Measurements from ENCODE around the gene ADCY7. TPM values are rescaled to one million over a fixed set of nuclear protein-coding genes. Genes with fewer than 3 reads are reported as not detected.

ADCY7 gene
- total and polyA plus RNA-seq, 2 donors (not counting 1 experiment from before 2014, with no cell fraction given) = 9.9 to 34.0 TPM

DNA sequence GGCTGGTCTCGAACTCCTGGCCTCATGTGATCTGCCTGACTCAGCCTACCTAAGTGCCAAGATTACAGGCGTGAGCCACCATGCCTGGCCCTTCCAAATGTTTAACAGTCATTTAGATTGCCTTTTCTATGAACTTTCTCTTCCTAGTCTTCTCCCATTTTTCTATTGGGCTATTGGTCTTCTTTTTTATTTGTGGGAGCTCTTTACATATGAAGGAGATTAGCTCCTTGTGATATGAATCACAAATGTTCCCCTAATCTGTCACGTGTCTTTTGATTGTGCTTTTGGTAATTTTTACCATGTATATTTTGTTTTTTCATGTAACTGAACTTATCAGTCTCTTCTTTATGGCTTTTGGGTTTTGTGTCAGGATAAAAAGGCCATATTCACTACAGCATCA lies 11.9 kb downstream of the ADCY7 start:
- H4K20me1 ChIP-seq (ENCODE audit: control insufficient read depth, extremely low read depth, insufficient read depth, low read length) = no peaks in the 10 kb centered on the region
- no peaks in the 10 kb centered on the region for H3K4me1 ChIP-seq (ENCODE audit: control insufficient read depth, extremely low read depth, insufficient read depth, low read length)
- no peaks in the 10 kb centered on the region for H3K36me3 ChIP-seq (ENCODE audit: control insufficient read depth, insufficient read depth, low read length)
- H3K27ac ChIP-seq (ENCODE audit: insufficient read depth, low read length) = no peak overlapping the region
- H3K27me3 ChIP-seq (ENCODE audit: control insufficient read depth, insufficient read depth, low read length) = no peaks in the 10 kb centered on the region
- H3K79me2 ChIP-seq (ENCODE audit: control insufficient read depth, insufficient read depth, low read length) = no peaks in the 10 kb centered on the region
- no peak overlapping the region for H3K9ac ChIP-seq (ENCODE audit: insufficient read depth, low read length)
- DNase-seq (ENCODE audit: low read depth in 2 of 2) = no peak
- no peaks in the 10 kb centered on the region for H3K9me3 ChIP-seq (ENCODE audit: control insufficient read depth, insufficient read depth, low read depth, low read length)
- TF ChIP-seq EZH2 (IDR thresholded peaks at IDR 0.05; ENCODE audit: low read length, missing control alignments) (no peak), CTCF (conservative IDR thresholded peaks at IDR 0.05 in 1 of 2, IDR thresholded peaks at IDR 0.05 in 1 of 2; ENCODE audit: low read depth in 1 of 2, low read length in 2 of 2) (no peak)
- H2AFZ ChIP-seq (ENCODE audit: low read length) = no peak overlapping the region
- H3K4me3 ChIP-seq (replicated peaks in 1 of 4; ENCODE audit: control extremely low read depth in 1 of 4, insufficient read depth in 1 of 4, low read depth in 3 of 4, low read length in 4 of 4) = no peak overlapping the region
- no peak overlapping the region for H3K4me2 ChIP-seq (ENCODE audit: extremely low read depth, insufficient read depth, low read length)

- TF ChIP-seq CTCF (conservative IDR thresholded peaks at IDR 0.05 in 1 of 2, IDR thresholded peaks at IDR 0.05 in 1 of 2; ENCODE audit: low read depth in 1 of 2, low read length in 2 of 2) = no peak
- no peak for TF ChIP-seq EZH2 (IDR thresholded peaks at IDR 0.05; ENCODE audit: low read length, missing control alignments)
- H3K36me3 ChIP-seq (ENCODE audit: control insufficient read depth, insufficient read depth, low read length) = no peaks in the 10 kb centered on the region
- no peaks in the 10 kb centered on the region for H3K27me3 ChIP-seq (ENCODE audit: control insufficient read depth, insufficient read depth, low read length)
- no peaks in the 10 kb centered on the region for H4K20me1 ChIP-seq (ENCODE audit: control insufficient read depth, extremely low read depth, insufficient read depth, low read length)
- H3K79me2 ChIP-seq (ENCODE audit: control insufficient read depth, insufficient read depth, low read length) = no peaks in the 10 kb centered on the region
- H3K9ac ChIP-seq (ENCODE audit: insufficient read depth, low read length) = no peak overlapping the region
- H3K4me1 ChIP-seq (ENCODE audit: control insufficient read depth, extremely low read depth, insufficient read depth, low read length) = no peaks in the 10 kb centered on the region
- DNase-seq (ENCODE audit: low read depth in 2 of 2) = no peak
- H2AFZ ChIP-seq (ENCODE audit: low read length) = no peak overlapping the region
- H3K9me3 ChIP-seq (ENCODE audit: control insufficient read depth, insufficient read depth, low read depth, low read length) = no peaks in the 10 kb centered on the region
- H3K4me3 ChIP-seq (replicated peaks in 1 of 4; ENCODE audit: control extremely low read depth in 1 of 4, insufficient read depth in 1 of 4, low read depth in 3 of 4, low read length in 4 of 4) = no peak overlapping the region
- H3K27ac ChIP-seq (ENCODE audit: insufficient read depth, low read length) = no peak overlapping the region
- no peak overlapping the region for H3K4me2 ChIP-seq (ENCODE audit: extremely low read depth, insufficient read depth, low read length)
These were observed 13.1 kb downstream of the ADCY7 start for GRCh38 chr16:50279504-50279865.

- Histone ChIP-seq H4K20me1 (ENCODE audit: control insufficient read depth, extremely low read depth, insufficient read depth, low read length) (no peaks in the 10 kb centered on the region), H3K4me3 (replicated peaks in 1 of 4; ENCODE audit: control extremely low read depth in 1 of 4, insufficient read depth in 1 of 4, low read depth in 3 of 4, low read length in 4 of 4) (no peak overlapping the region), H3K36me3 (ENCODE audit: control insufficient read depth, insufficient read depth, low read length) (no peaks in the 10 kb centered on the region), H3K27ac (ENCODE audit: insufficient read depth, low read length) (no peak overlapping the region), H2AFZ (ENCODE audit: low read length) (no peak overlapping the region), H3K27me3 (ENCODE audit: control insufficient read depth, insufficient read depth, low read length) (no peaks in the 10 kb centered on the region), H3K4me1 (ENCODE audit: control insufficient read depth, extremely low read depth, insufficient read depth, low read length) (no peaks in the 10 kb centered on the region), H3K79me2 (ENCODE audit: control insufficient read depth, insufficient read depth, low read length) (no peaks in the 10 kb centered on the region), H3K9ac (ENCODE audit: insufficient read depth, low read length) (no peak overlapping the region), H3K4me2 (ENCODE audit: extremely low read depth, insufficient read depth, low read length) (no peak overlapping the region), H3K9me3 (ENCODE audit: control insufficient read depth, insufficient read depth, low read depth, low read length) (no peaks in the 10 kb centered on the region)
- TF ChIP-seq CTCF (conservative IDR thresholded peaks at IDR 0.05 in 1 of 2, IDR thresholded peaks at IDR 0.05 in 1 of 2; ENCODE audit: low read depth in 1 of 2, low read length in 2 of 2) (no peak), EZH2 (IDR thresholded peaks at IDR 0.05; ENCODE audit: low read length, missing control alignments) (no peak)
- no peak for DNase-seq (ENCODE audit: low read depth in 2 of 2)
These were observed 14.6 kb downstream of the ADCY7 start for GRCh38 chr16:50280932-50281331.
